Activated naive CD4-positive, alpha-beta T cell treated with anti-CD3 and anti-CD28 coated beads for 36 hours (primary cell): ENCODE data around the gene CLEC11A. TPM values are rescaled to one million over a fixed set of nuclear protein-coding genes. Genes with fewer than 3 reads are reported as not detected.

Source experiments
- CTCF ChIA-PET: fragments of 350-600 bp; sonication (Branson Sonifier 250); formaldehyde crosslinking; loops from one replicate; lab custom pipeline; 2021; ENCODE audit warnings: antibody characterized with exemption; lab: Charles Lee
- DNase-seq: peaks from one replicate; pipeline ENCODE4 v3.0.0-alpha.2; 2020
- H3K27ac Mint-ChIP-seq: one replicate; pipeline ENCODE4 v1.8.0; 2021; ENCODE audit warnings: mild to moderate bottlenecking, mixed read lengths
- H3K27me3 Mint-ChIP-seq: one replicate; pipeline ENCODE4 v1.8.0; 2021; ENCODE audit warnings: low read depth, mixed read lengths
- H3K36me3 Mint-ChIP-seq: one replicate; pipeline ENCODE4 v1.8.0; 2021; ENCODE audit warnings: low read depth, mixed read lengths
- H3K4me1 Mint-ChIP-seq: one replicate; pipeline ENCODE4 v1.8.0; 2021; ENCODE audit warnings: low read depth, mixed read lengths
- H3K4me3 Mint-ChIP-seq: one replicate; pipeline ENCODE4 v1.8.0; 2021; ENCODE audit warnings: mild to moderate bottlenecking, moderate library complexity, mixed read lengths
- H3K9me3 Mint-ChIP-seq: one replicate; pipeline ENCODE4 v1.8.0; 2021; ENCODE audit warnings: mixed read lengths
- intact Hi-C: fragments of 100-400 bp; cut with micrococcal nuclease; formaldehyde crosslinking; loops from one replicate; pipeline ENCODE4 v1.15.1; 2023
- total RNA-seq, 2 experiments: library from RNA; stranded (reverse); gene quantifications; one replicate each; pipeline ENCODE4 v1.2.3, GENCODE V29; 2021

Gene CLEC11A
- total RNA-seq, 2 experiments from 2014 or later, result 0.69 to 1.4 TPM

GRCh38 chr19:50696094-50696483 lies 27.1 kb upstream of the CLEC11A start:
- H3K4me3 Mint-ChIP-seq, result no peak overlapping the region
- DNase-seq, result no peak
- CTCF ChIA-PET, result no interaction called here
- intact Hi-C loops, result no loop called here
- H3K36me3 Mint-ChIP-seq, result no peaks in the 10 kb centered on the region
- no peaks in the 10 kb centered on the region for H3K9me3 Mint-ChIP-seq
- H3K27ac Mint-ChIP-seq, result no peak overlapping the region
- peaks cover 52% of the 10 kb centered on the region for H3K27me3 Mint-ChIP-seq
- H3K4me1 Mint-ChIP-seq, result no peaks in the 10 kb centered on the region

GRCh38 chr19:50697414-50698124 lies 25.6 kb upstream of the CLEC11A start:
- peaks cover 50% of the 10 kb centered on the region for H3K27me3 Mint-ChIP-seq
- no peaks in the 10 kb centered on the region for H3K4me1 Mint-ChIP-seq
- H3K27ac Mint-ChIP-seq, result no peak overlapping the region
- H3K36me3 Mint-ChIP-seq, result no peaks in the 10 kb centered on the region
- no peaks in the 10 kb centered on the region for H3K9me3 Mint-ChIP-seq
- H3K4me3 Mint-ChIP-seq, result no peak overlapping the region
- CTCF ChIA-PET, result interaction anchor here (0.5 to 0.6 kb wide), 2 partner anchors 22 to 142 kb away, joined by 3 to 4 read pairs; no protein-coding TSS in a partner anchor
- no peak for DNase-seq
- intact Hi-C loops, result no loop called here

GRCh38 chr19:50701367-50701985 lies 21.7 kb upstream of the CLEC11A start:
- Mint-ChIP-seq H3K4me3 (no peak overlapping the region), H3K27me3 (peaks cover 52% of the 10 kb centered on the region), H3K4me1 (no peaks in the 10 kb centered on the region), H3K9me3 (no peaks in the 10 kb centered on the region), H3K36me3 (no peaks in the 10 kb centered on the region), H3K27ac (no peak overlapping the region)
- CTCF ChIA-PET, result no interaction called here
- no peak for DNase-seq
- intact Hi-C loops, result no loop called here

GRCh38 chr19:50702158-50702870 lies 20.9 kb upstream of the CLEC11A start:
- H3K27me3 Mint-ChIP-seq, result peaks cover 48% of the 10 kb centered on the region
- CTCF ChIA-PET, result interaction anchor here (1.1 kb wide), 1 partner anchor 146 kb away, joined by 3 read pairs; no protein-coding TSS in a partner anchor

GRCh38 chr19:50702871-50703829 lies 20.0 kb upstream of the CLEC11A start:
- H3K4me1 Mint-ChIP-seq, result no peaks in the 10 kb centered on the region
- CTCF ChIA-PET, result interaction anchor here (1.1 kb wide), 1 partner anchor 147 kb away, joined by 3 read pairs; no protein-coding TSS in a partner anchor
- DNase-seq, result no peak
- no peak overlapping the region for H3K4me3 Mint-ChIP-seq
- peaks cover 45% of the 10 kb centered on the region for H3K27me3 Mint-ChIP-seq
- no peak overlapping the region for H3K27ac Mint-ChIP-seq
- no peaks in the 10 kb centered on the region for H3K36me3 Mint-ChIP-seq
- intact Hi-C loops, result no loop called here
- no peaks in the 10 kb centered on the region for H3K9me3 Mint-ChIP-seq

More at GRCh38 chr19:50702158-50702870, 20.9 kb upstream of the CLEC11A start:
- Mint-ChIP-seq H3K9me3 (no peaks in the 10 kb centered on the region), H3K4me3 (no peak overlapping the region), H3K36me3 (no peaks in the 10 kb centered on the region), H3K27ac (no peak overlapping the region), H3K4me1 (no peaks in the 10 kb centered on the region)
- intact Hi-C loops, result no loop called here
- DNase-seq, result no peak

- H3K27ac Mint-ChIP-seq, result no peak overlapping the region
- H3K27me3 Mint-ChIP-seq, result peaks cover 44% of the 10 kb centered on the region
- no peaks in the 10 kb centered on the region for H3K36me3 Mint-ChIP-seq
- no peaks in the 10 kb centered on the region for H3K9me3 Mint-ChIP-seq
- intact Hi-C loops, result no loop called here
- H3K4me3 Mint-ChIP-seq, result no peak overlapping the region
- no peaks in the 10 kb centered on the region for H3K4me1 Mint-ChIP-seq
- CTCF ChIA-PET, result no interaction called here
- no peak for DNase-seq
These were observed 19.0 kb upstream of the CLEC11A start for GRCh38 chr19:50703915-50704796.

- peak; percentile 58 for DNase-seq
- CTCF ChIA-PET, result interaction anchor here (0.5 to 1.1 kb wide), 6 partner anchors 9 to 582 kb away, joined by 3 to 4 read pairs (median 3); no protein-coding TSS in a partner anchor
- Mint-ChIP-seq H3K4me3 (no peak overlapping the region), H3K27ac (no peak overlapping the region), H3K4me1 (no peaks in the 10 kb centered on the region), H3K36me3 (no peaks in the 10 kb centered on the region), H3K9me3 (no peaks in the 10 kb centered on the region), H3K27me3 (peaks cover 36% of the 10 kb centered on the region)
- intact Hi-C loops, result loop anchor here (1.0 to 5.0 kb wide), 2 partner anchors 78 to 217 kb away; no protein-coding TSS in a partner anchor
These were observed 17.6 kb upstream of the CLEC11A start for GRCh38 chr19:50705422-50706019.

- CTCF ChIA-PET, result no interaction called here
- peaks cover 35% of the 10 kb centered on the region for H3K27me3 Mint-ChIP-seq
These were observed 16.8 kb upstream of the CLEC11A start for GRCh38 chr19:50706387-50706786.

GRCh38 chr19:50708179-50708879 lies 14.8 kb upstream of the CLEC11A start:
- no peak overlapping the region for H3K4me3 Mint-ChIP-seq
- CTCF ChIA-PET, result no interaction called here
- no peak overlapping the region for H3K27ac Mint-ChIP-seq
- peaks cover 39% of the 10 kb centered on the region for H3K27me3 Mint-ChIP-seq
- H3K9me3 Mint-ChIP-seq, result no peaks in the 10 kb centered on the region
- DNase-seq, result no peak
- intact Hi-C loops, result loop anchor here (5.0 kb wide), 1 partner anchor 214 kb away; no protein-coding TSS in a partner anchor
- no peaks in the 10 kb centered on the region for H3K36me3 Mint-ChIP-seq
- no peaks in the 10 kb centered on the region for H3K4me1 Mint-ChIP-seq

More at GRCh38 chr19:50706387-50706786, 16.8 kb upstream of the CLEC11A start:
- no peaks in the 10 kb centered on the region for H3K4me1 Mint-ChIP-seq
- intact Hi-C loops, result loop anchor here (5.0 kb wide), 1 partner anchor 216 kb away; no protein-coding TSS in a partner anchor
- DNase-seq, result no peak
- H3K27ac Mint-ChIP-seq, result no peak overlapping the region
- no peaks in the 10 kb centered on the region for H3K9me3 Mint-ChIP-seq
- no peak overlapping the region for H3K4me3 Mint-ChIP-seq
- no peaks in the 10 kb centered on the region for H3K36me3 Mint-ChIP-seq

GRCh38 chr19:50710094-50710493 lies 13.1 kb upstream of the CLEC11A start:
- intact Hi-C loops, result no loop called here
- no peak overlapping the region for H3K4me3 Mint-ChIP-seq
- H3K9me3 Mint-ChIP-seq, result no peaks in the 10 kb centered on the region
- no peak for DNase-seq
- no peak overlapping the region for H3K27ac Mint-ChIP-seq
- CTCF ChIA-PET, result interaction anchor here (0.7 kb wide), 1 partner anchor 14 kb away, joined by 3 read pairs; no protein-coding TSS in a partner anchor
- H3K27me3 Mint-ChIP-seq, result peaks cover 34% of the 10 kb centered on the region
- H3K4me1 Mint-ChIP-seq, result no peaks in the 10 kb centered on the region
- H3K36me3 Mint-ChIP-seq, result no peaks in the 10 kb centered on the region
